Activated B cell treated with CpG ODN at 0.5 μM for 24 hours (primary cell): Measurements from ENCODE around the gene SMTNL2. TPM values are rescaled to one million over a fixed set of nuclear protein-coding genes. Genes with fewer than 3 reads are reported as not detected.

Experiments used
- ATAC-seq: fragments of 200-7000 bp; cut with Tn5 transposase; one replicate; pipeline ENCODE4 v1.10.0; 2021; ENCODE audit warnings: low read depth, mild to moderate bottlenecking, moderate library complexity
- CTCF ChIA-PET: fragments of 350-600 bp; sonication (Branson Sonifier 250); formaldehyde crosslinking; loops from one replicate; lab custom pipeline; 2021; ENCODE audit warnings: antibody characterized with exemption; lab: Charles Lee
- POLR2A ChIA-PET: fragments of 350-600 bp; sonication (Branson Sonifier 250); formaldehyde crosslinking; loops from one replicate; lab custom pipeline; 2021; ENCODE audit warnings: antibody characterized with exemption; lab: Charles Lee
- DNase-seq: peaks from one replicate; pipeline ENCODE4 v3.0.0; 2022
- H3K27ac Mint-ChIP-seq: one replicate; pipeline ENCODE4 v1.8.0; 2020; ENCODE audit warnings: mixed read lengths
- H3K27me3 Mint-ChIP-seq: one replicate; pipeline ENCODE4 v1.8.0; 2021; ENCODE audit warnings: mixed read lengths
- H3K36me3 Mint-ChIP-seq: one replicate; pipeline ENCODE4 v1.8.0; 2021; ENCODE audit warnings: low read depth, mixed read lengths
- H3K4me1 Mint-ChIP-seq: one replicate; pipeline ENCODE4 v1.8.0; 2021; ENCODE audit warnings: mixed read lengths
- H3K4me3 Mint-ChIP-seq: one replicate; pipeline ENCODE4 v1.8.0; 2020; ENCODE audit warnings: mild to moderate bottlenecking, mixed read lengths
- H3K9me3 Mint-ChIP-seq: one replicate; pipeline ENCODE4 v1.8.0; 2020; ENCODE audit warnings: mixed read lengths
- CTCF ChIP-seq: fragments of 200-600 bp; IDR thresholded peaks from one replicate; pipeline ENCODE4 v1.8.0; 2022; ENCODE audit warnings: antibody characterized with exemption, mild to moderate bottlenecking
- intact Hi-C: fragments of 100-400 bp; cut with micrococcal nuclease; formaldehyde crosslinking; loops from one replicate; pipeline ENCODE4 v1.15.1; 2024
- total RNA-seq: library from RNA; stranded (reverse); gene quantifications from 2 replicates; pipeline ENCODE4 v1.2.3, GENCODE V29; 2022

Gene SMTNL2
- total RNA-seq, 1 donor from 2014 or later, result not detected

- intact Hi-C loops, result no loop called here
- Mint-ChIP-seq H3K27me3 (peaks cover 31% of the 10 kb centered on the region), H3K4me1 (no peaks in the 10 kb centered on the region), H3K36me3 (no peaks in the 10 kb centered on the region), H3K9me3 (no peaks in the 10 kb centered on the region), H3K27ac (no peak overlapping the region), H3K4me3 (no peak overlapping the region)
- no peak for DNase-seq
- CTCF ChIA-PET, result no interaction called here
- TF ChIP-seq CTCF, result no peak
- no peak for ATAC-seq
- POLR2A ChIA-PET, result no interaction called here
Measured at GRCh38 chr17:4605826-4606225, 21.5 kb downstream of the SMTNL2 start.

DNA sequence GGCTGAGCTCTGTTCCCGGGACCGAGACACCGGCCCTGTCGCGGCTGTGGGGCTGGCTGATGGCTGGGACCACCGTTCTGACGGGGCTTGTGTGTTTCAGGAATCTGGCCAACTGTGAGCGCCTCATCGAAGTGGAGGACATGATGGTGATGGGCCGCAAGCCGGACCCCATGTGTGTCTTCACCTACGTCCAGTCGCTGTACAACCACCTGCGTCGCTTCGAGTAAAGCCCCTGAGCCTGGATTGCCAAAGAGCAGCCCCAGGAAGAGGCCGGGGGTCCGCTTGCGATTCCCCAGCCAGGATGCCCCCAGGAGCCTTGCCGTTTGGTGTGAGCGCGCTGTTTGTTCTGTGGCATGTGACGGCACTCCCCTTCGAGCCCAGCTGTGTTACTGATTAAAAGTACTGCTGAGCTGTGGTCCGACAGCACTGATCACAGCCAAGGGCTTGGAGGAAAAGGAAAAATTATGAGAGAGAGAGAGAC, 23.0 kb downstream of the SMTNL2 start:
- ATAC-seq (no peak), DNase-seq (no peak)
- Mint-ChIP-seq H3K27me3 (peaks cover 31% of the 10 kb centered on the region), H3K4me3 (no peak overlapping the region), H3K9me3 (no peaks in the 10 kb centered on the region), H3K4me1 (no peaks in the 10 kb centered on the region), H3K36me3 (no peaks in the 10 kb centered on the region), H3K27ac (no peak overlapping the region)
- ChIA-PET POLR2A (no interaction called here), CTCF (no interaction called here)
- intact Hi-C loops, result no loop called here
- TF ChIP-seq CTCF, result no peak

GRCh38 chr17:4607773-4608187, 23.5 kb downstream of the SMTNL2 start:
- no peaks in the 10 kb centered on the region for H3K9me3 Mint-ChIP-seq
- H3K4me1 Mint-ChIP-seq, result no peaks in the 10 kb centered on the region
- H3K36me3 Mint-ChIP-seq, result no peaks in the 10 kb centered on the region
- POLR2A ChIA-PET, result no interaction called here
- no peak for DNase-seq
- intact Hi-C loops, result no loop called here
- CTCF ChIA-PET, result no interaction called here
- no peak overlapping the region for H3K4me3 Mint-ChIP-seq
- TF ChIP-seq CTCF, result no peak
- no peak overlapping the region for H3K27ac Mint-ChIP-seq
- no peak for ATAC-seq
- peaks cover 35% of the 10 kb centered on the region for H3K27me3 Mint-ChIP-seq

- POLR2A ChIA-PET, result no interaction called here
Measured at GRCh38 chr17:4609761-4610160, 25.4 kb downstream of the SMTNL2 start.

DNA sequence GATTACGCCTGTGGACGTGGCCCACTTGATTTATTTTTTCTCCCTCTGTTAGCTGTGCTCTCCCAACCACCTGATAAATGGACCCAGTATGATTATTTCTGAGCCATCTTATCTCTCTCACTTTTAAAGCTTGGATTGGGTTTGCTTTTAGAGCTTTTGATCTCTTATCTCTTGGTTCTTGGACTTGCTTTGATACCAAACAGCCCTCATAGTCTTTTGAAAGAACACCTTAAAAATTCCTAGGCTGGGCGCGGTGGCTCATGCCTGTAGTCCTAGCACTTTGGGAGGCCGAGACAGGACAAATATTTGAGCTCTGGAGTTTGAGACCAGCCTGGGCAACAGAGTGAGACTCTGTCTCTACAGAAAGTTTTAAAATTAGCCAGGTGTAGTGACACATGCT, 25.8 kb downstream of the SMTNL2 start:
- Mint-ChIP-seq H3K36me3 (no peaks in the 10 kb centered on the region), H3K9me3 (no peaks in the 10 kb centered on the region), H3K27ac (no peak overlapping the region), H3K27me3 (peaks cover 29% of the 10 kb centered on the region), H3K4me1 (no peaks in the 10 kb centered on the region), H3K4me3 (no peak overlapping the region)
- ChIA-PET POLR2A (no interaction called here), CTCF (no interaction called here)
- DNase-seq (no peak), ATAC-seq (no peak)
- intact Hi-C loops, result no loop called here
- TF ChIP-seq CTCF, result no peak

More at GRCh38 chr17:4609761-4610160, 25.4 kb downstream of the SMTNL2 start:
- Mint-ChIP-seq H3K27ac (no peak overlapping the region), H3K4me3 (no peak overlapping the region), H3K4me1 (no peaks in the 10 kb centered on the region), H3K9me3 (no peaks in the 10 kb centered on the region), H3K27me3 (peaks cover 29% of the 10 kb centered on the region), H3K36me3 (no peaks in the 10 kb centered on the region)
- CTCF ChIA-PET, result no interaction called here
- no peak for DNase-seq
- no peak for TF ChIP-seq CTCF
- intact Hi-C loops, result no loop called here
- no peak for ATAC-seq
